OCI-LY7 (cell line): ENCODE measurements around the gene PTCH2. TPM values are rescaled to one million over a fixed set of nuclear protein-coding genes. Genes with fewer than 3 reads are reported as not detected.
A peak's percentile ranks its signal among the peaks of the same experiment; 100 is the strongest.

Experiments
- BruUV-seq: library from RNA; stranded (reverse); fragments of 400-500 nt; replicated peaks from 2 replicates; lab custom pipeline; 2021; lab: Mats Ljungman, UMichigan
- CTCF ChIA-PET: fragments of 300-600 bp; sonication (Branson Sonifier 250); formaldehyde crosslinking; loops from one replicate; lab custom pipeline; 2022; ENCODE audit warnings: antibody characterized with exemption; ENCODE audit not compliant: unreplicated experiment; lab: Charles Lee
- POLR2A ChIA-PET: fragments of 300-600 bp; sonication (Branson Sonifier 250); formaldehyde crosslinking; loops from one replicate; lab custom pipeline; 2022; ENCODE audit warnings: antibody characterized with exemption; lab: Charles Lee
- DNase-seq: peaks from one replicate; pipeline ENCODE4 v3.0.0-alpha.2; 2015; ENCODE audit warnings: low spot score
- H2AFZ ChIP-seq: fragments of 200-600 bp; sonication (generic), shearing (Covaris generic); 2 replicates; pipeline ENCODE4 v1.6.1; 2014; ENCODE audit warnings: mild to moderate bottlenecking, antibody characterized with exemption, low read length, moderate library complexity
- H3K27ac ChIP-seq: fragments of 200-600 bp; sonication (generic); 2 replicates; pipeline ENCODE4 v1.5.1; 2014; ENCODE audit warnings: mixed run types, low read depth, mild to moderate bottlenecking, moderate library complexity, low read length, inconsistent platforms; ENCODE audit not compliant: poor library complexity, severe bottlenecking
- H3K36me3 ChIP-seq: fragments of 200-600 bp; sonication (generic); 2 replicates; pipeline ENCODE4 v1.6.1; 2014; ENCODE audit warnings: mild to moderate bottlenecking, antibody characterized with exemption, low read length, moderate library complexity, mixed read lengths; ENCODE audit not compliant: insufficient read depth
- H3K4me1 ChIP-seq: fragments of 200-600 bp; sonication (generic); 2 replicates; pipeline ENCODE4 v1.5.1; 2014; ENCODE audit warnings: mild to moderate bottlenecking, low read length; ENCODE audit not compliant: insufficient read depth, poor library complexity, severe bottlenecking
- H3K4me2 ChIP-seq: fragments of 200-600 bp; sonication (generic); 2 replicates; pipeline ENCODE4 v1.6.1; 2014; ENCODE audit warnings: mild to moderate bottlenecking, low read length
- H3K4me3 ChIP-seq: fragments of 200-600 bp; sonication (generic); 2 replicates; pipeline ENCODE4 v1.5.1; 2014; ENCODE audit warnings: mild to moderate bottlenecking, low read depth, low read length; ENCODE audit not compliant: poor library complexity, severe bottlenecking
- H3K79me2 ChIP-seq: fragments of 200-600 bp; sonication (generic); 2 replicates; pipeline ENCODE4 v1.6.1; 2016; ENCODE audit warnings: low read depth, mild to moderate bottlenecking, low read length, moderate library complexity, mixed read lengths; ENCODE audit not compliant: insufficient read depth
- H3K9me2 ChIP-seq: fragments of 200-600 bp; sonication (generic); 2 replicates; pipeline ENCODE4 v1.6.1; 2016; ENCODE audit warnings: mild to moderate bottlenecking, low read length, mixed read lengths; ENCODE audit not compliant: insufficient read depth
- H3K9me3 ChIP-seq: fragments of 200-600 bp; sonication (generic); 2 replicates; pipeline ENCODE4 v1.6.1; 2014; ENCODE audit warnings: mild to moderate bottlenecking, mixed run types, low read length, mixed read lengths
- H4K20me1 ChIP-seq: fragments of 200-600 bp; sonication (generic); 2 replicates; pipeline ENCODE4 v1.6.1; 2014; ENCODE audit warnings: mild to moderate bottlenecking, antibody characterized with exemption, low read length, moderate library complexity, mixed read lengths; ENCODE audit not compliant: insufficient read depth
- EZH2phosphoT487 ChIP-seq: fragments of 200-600 bp; sonication (generic); IDR thresholded peaks from 2 replicates; pipeline ENCODE4 v1.6.1; 2018; ENCODE audit warnings: low read depth, borderline replicate concordance, mild to moderate bottlenecking, mixed run types, antibody characterized with exemption, low read length, moderate library complexity, mixed read lengths
- intact Hi-C: fragments of 100-400 bp; cut with micrococcal nuclease; formaldehyde crosslinking; loops from one replicate; pipeline ENCODE4 v1.10.0; 2022; ENCODE audit not compliant: unreplicated experiment
- total RNA-seq, 2 experiments: library from RNA; depleted of rRNA in 1 of 2; stranded (reverse); fragments of >200 nt in 1 of 2; shearing (Covaris generic) in 1 of 2; gene quantifications; 2 replicates each; pipeline ENCODE4 v1.2.3, GENCODE V29; 2014 to 2022
- TF ChIP-seq, protein P1 (sequence below): fragments of 200-600 bp; sonication (generic); conservative IDR thresholded peaks from 2 replicates; pipeline ENCODE4 v1.5.1; 2014; ENCODE audit warnings: mild to moderate bottlenecking, antibody characterized with exemption, low read length, moderate library complexity, mixed read lengths

The PTCH2 gene
- total RNA-seq, 2 experiments from 2014 or later = 0.60 to 1.0 TPM

- CTCF ChIA-PET = no interaction called here
- Histone ChIP-seq H3K9me3 (no peaks in the 10 kb centered on the region), H3K4me2 (no peak overlapping the region), H3K4me3 (no peak overlapping the region), H3K36me3 (peaks cover 15% of the 10 kb centered on the region), H3K27ac (no peak overlapping the region), H4K20me1 (no peaks in the 10 kb centered on the region), H3K4me1 (peaks cover 57% of the 10 kb centered on the region), H3K9me2 (no peaks in the 10 kb centered on the region), H2AFZ (no peak overlapping the region), H3K79me2 (no peaks in the 10 kb centered on the region)
- POLR2A ChIA-PET = interaction anchor here (0.6 kb wide), 1 partner anchor 498 kb away, joined by 4 read pairs; no protein-coding TSS in a partner anchor
- DNase-seq = no peak
- no peak for TF ChIP-seq EZH2phosphoT487
- TF ChIP-seq, protein P1, sequence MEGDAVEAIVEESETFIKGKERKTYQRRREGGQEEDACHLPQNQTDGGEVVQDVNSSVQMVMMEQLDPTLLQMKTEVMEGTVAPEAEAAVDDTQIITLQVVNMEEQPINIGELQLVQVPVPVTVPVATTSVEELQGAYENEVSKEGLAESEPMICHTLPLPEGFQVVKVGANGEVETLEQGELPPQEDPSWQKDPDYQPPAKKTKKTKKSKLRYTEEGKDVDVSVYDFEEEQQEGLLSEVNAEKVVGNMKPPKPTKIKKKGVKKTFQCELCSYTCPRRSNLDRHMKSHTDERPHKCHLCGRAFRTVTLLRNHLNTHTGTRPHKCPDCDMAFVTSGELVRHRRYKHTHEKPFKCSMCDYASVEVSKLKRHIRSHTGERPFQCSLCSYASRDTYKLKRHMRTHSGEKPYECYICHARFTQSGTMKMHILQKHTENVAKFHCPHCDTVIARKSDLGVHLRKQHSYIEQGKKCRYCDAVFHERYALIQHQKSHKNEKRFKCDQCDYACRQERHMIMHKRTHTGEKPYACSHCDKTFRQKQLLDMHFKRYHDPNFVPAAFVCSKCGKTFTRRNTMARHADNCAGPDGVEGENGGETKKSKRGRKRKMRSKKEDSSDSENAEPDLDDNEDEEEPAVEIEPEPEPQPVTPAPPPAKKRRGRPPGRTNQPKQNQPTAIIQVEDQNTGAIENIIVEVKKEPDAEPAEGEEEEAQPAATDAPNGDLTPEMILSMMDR = peak; percentile 38; the same call in 1 of the 2 replicates
- no TSS peak for BruUV-seq
- intact Hi-C loops = no loop called here
Observed at GRCh38 chr1:44805311-44806024, 37.6 kb downstream of the PTCH2 start.

DNA sequence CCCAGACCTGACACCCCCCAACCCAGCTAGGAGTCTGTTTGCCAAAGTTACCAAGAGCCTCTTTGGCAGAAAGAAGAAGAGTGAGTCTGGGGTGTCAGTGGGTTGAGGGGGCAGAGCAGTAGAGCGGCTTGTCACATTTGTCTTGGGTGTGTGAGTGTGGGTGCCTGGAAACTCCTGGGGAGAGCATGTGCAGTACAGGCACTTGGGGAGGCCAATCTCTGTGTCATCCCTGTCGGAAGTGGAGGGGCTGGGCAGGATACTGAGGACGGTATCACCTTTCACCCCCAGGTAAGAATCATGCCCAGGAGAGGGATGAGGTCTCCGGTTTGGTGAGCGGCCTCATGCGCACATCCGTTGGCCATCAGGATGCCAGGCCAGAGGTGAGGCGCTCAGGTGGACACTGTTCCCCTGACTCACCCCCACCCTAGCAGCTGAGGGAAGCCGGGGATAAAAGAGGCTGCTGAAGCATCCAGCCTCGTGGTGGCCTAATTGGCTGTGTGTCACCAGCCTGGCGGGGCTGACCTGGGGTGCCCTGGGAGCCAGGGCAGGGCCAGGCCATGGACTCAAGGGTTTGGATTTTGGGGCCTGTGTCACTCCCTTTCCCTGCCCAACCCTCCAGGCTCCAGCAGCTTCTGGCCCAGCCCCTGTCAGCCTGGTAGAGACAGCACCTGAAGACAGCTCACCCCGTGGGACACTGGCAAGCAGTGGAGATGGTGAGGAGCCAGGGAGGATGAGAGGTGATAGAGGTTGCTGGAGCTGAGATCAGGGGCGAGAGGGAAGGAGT is 39.5 kb downstream of the PTCH2 start:
- no peaks in the 10 kb centered on the region for H3K9me2 ChIP-seq
- no peaks in the 10 kb centered on the region for H3K79me2 ChIP-seq
- no peak for DNase-seq
- peaks cover 47% of the 10 kb centered on the region for H3K4me1 ChIP-seq
- intact Hi-C loops = no loop called here
- no peak overlapping the region for H3K4me3 ChIP-seq
- TF ChIP-seq, protein P1 = no peak
- no peak for TF ChIP-seq EZH2phosphoT487
- H2AFZ ChIP-seq = no peak overlapping the region
- CTCF ChIA-PET = no interaction called here
- BruUV-seq = no TSS peak
- no peak overlapping the region for H3K27ac ChIP-seq
- H3K4me2 ChIP-seq = no peak overlapping the region
- POLR2A ChIA-PET = interaction anchor here (1.1 kb wide), 1 partner anchor 62 kb away, joined by 3 read pairs; no protein-coding TSS in a partner anchor
- H3K9me3 ChIP-seq = no peaks in the 10 kb centered on the region
- H4K20me1 ChIP-seq = no peaks in the 10 kb centered on the region
- H3K36me3 ChIP-seq = peaks cover 15% of the 10 kb centered on the region
